Thyroid gland (tissue), 4 donors: ENCODE measurements around the gene UBN1.

Experiments used
- POLR2A ChIP-seq, 2 donors: fragments of 450-650 bp; IDR thresholded peaks; one replicate each; pipeline ENCODE4 v1.6.1; 2017; ENCODE audit warnings: antibody characterized with exemption in 2 of 2, mild to moderate bottlenecking in 2 of 2, moderate library complexity in 1 of 2
- TF ChIP-seq, protein P1 (sequence below), 6 experiments: fragments of 200-600 bp in 3 of 6; fragments of 450-650 bp in 3 of 6; sonication (generic) in 3 of 6; IDR thresholded peaks; one replicate each; pipeline ENCODE4 v1.5.1; 2016 to 2019; ENCODE audit warnings: antibody characterized with exemption in 6 of 6, mild to moderate bottlenecking in 2 of 6, inconsistent platforms in 1 of 6, moderate library complexity in 1 of 6

DNA sequence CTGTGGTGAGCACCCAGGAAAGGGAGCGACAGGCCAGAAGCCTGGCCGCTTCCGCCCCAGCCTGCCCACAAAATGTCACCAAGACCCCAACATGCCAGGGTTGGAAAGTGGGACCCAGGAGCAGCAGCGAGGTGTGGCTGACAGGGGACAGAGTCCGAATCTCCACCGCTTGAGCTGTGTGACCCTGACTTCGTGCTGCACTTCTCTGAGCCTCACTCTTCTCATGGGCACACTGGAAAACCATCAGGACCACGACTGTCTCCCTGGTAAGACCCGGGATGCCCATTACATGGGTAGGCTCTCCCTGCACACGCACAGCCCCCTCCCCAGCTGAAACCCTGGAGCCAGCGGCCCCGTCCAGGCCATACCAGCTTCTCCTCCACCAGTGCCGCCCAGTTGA, 54.8 kb downstream of the UBN1 start:
- no peak for TF ChIP-seq POLR2A (IDR thresholded peaks at IDR 0.05)
- TF ChIP-seq, protein P1, sequence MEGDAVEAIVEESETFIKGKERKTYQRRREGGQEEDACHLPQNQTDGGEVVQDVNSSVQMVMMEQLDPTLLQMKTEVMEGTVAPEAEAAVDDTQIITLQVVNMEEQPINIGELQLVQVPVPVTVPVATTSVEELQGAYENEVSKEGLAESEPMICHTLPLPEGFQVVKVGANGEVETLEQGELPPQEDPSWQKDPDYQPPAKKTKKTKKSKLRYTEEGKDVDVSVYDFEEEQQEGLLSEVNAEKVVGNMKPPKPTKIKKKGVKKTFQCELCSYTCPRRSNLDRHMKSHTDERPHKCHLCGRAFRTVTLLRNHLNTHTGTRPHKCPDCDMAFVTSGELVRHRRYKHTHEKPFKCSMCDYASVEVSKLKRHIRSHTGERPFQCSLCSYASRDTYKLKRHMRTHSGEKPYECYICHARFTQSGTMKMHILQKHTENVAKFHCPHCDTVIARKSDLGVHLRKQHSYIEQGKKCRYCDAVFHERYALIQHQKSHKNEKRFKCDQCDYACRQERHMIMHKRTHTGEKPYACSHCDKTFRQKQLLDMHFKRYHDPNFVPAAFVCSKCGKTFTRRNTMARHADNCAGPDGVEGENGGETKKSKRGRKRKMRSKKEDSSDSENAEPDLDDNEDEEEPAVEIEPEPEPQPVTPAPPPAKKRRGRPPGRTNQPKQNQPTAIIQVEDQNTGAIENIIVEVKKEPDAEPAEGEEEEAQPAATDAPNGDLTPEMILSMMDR (IDR thresholded peaks at IDR 0.05) = no peak
